ENCODE results near the gene PML. TPM values are rescaled to one million over a fixed set of nuclear protein-coding genes. Genes with fewer than 3 reads are reported as not detected.

PML gene
- total and polyA plus RNA-seq, 9 of the 15 experiments (the other 6 are each of a cell fraction or from before 2014, with no cell fraction given): 5.0 to 50.7 (median 10.1) TPM

DNA sequence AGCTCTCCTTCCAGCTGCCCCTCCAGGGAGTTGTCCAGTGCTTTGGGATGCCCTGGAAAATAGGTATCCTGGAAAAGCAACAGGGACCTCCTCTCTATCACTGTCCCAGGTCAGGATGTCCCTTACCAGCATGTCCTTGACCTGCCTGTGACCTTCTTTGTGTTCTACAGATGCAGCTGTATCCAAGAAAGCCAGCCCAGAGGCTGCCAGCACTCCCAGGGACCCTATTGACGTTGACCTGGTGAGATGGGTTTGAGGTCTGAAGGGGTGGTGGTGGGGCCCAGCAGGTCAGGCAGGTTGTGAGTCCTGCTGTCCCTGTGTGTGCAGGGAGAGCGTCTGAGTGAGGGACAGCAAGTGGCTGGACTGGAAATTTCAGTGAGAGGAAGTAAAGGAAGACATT is 30.2 kb downstream of the PML start:
- BruUV-seq (replicated peaks): no TSS peak
- Histone ChIP-seq H3K27ac (ENCODE audit: extremely low read depth, low read depth, low read length) (no peak overlapping the region), H3K9me1 (ENCODE audit: control insufficient read depth, insufficient read depth, low read length) (no peaks in the 10 kb centered on the region), H3K4me3 (no peak overlapping the region), H3K4me1 (replicated peaks in 1 of 2; ENCODE audit: control insufficient read depth in 2 of 2, insufficient read depth in 2 of 2, low read length in 2 of 2) (no peaks in the 10 kb centered on the region), H2AFZ (ENCODE audit: low read depth, low read length) (no peak overlapping the region), H3K36me3 (ENCODE audit: control insufficient read depth, insufficient read depth, low read length) (peaks cover 66% of the 10 kb centered on the region), H4K20me1 (replicated peaks; ENCODE audit: control insufficient read depth, insufficient read depth, low read length) (no peaks in the 10 kb centered on the region; the same call in 1 of the 2 replicates), H3K4me2 (ENCODE audit: insufficient read depth, low read length) (no peak overlapping the region), H3K9me3 (replicated peaks; ENCODE audit: control insufficient read depth, insufficient read depth, low read depth, low read length) (no peaks in the 10 kb centered on the region), H3K27me3 (ENCODE audit: control insufficient read depth in 2 of 2, insufficient read depth in 2 of 2, low read length in 2 of 2) (no peaks in the 10 kb centered on the region), H3K79me2 (ENCODE audit: control insufficient read depth, insufficient read depth, low read length) (peaks cover 3% of the 10 kb centered on the region; the same call in 1 of the 3 replicates), H3K9ac (ENCODE audit: insufficient read depth in 1 of 2, low read depth in 2 of 2, low read length in 2 of 2) (no peak overlapping the region)
- no peak for ATAC-seq
- no peak for DNase-seq (ENCODE audit: extremely low read depth in 1 of 4, low spot score in 3 of 4)
- in situ Hi-C loops (cut with MboI): no loop called here
- ChIA-PET CTCF (ENCODE audit: low intra/inter-chr PET ratio) (no interaction called here), POLR2A (interaction anchor here (1.1 kb wide), 1 partner anchor 15 kb away, joined by 3 read pairs; no protein-coding TSS in a partner anchor)
- WGBS (ENCODE audit: insufficient coverage, low coverage, missing lambda C conversion rate): 71% methylated on average over 1 of the region's 2 CpGs
- TF ChIP-seq, protein P1, sequence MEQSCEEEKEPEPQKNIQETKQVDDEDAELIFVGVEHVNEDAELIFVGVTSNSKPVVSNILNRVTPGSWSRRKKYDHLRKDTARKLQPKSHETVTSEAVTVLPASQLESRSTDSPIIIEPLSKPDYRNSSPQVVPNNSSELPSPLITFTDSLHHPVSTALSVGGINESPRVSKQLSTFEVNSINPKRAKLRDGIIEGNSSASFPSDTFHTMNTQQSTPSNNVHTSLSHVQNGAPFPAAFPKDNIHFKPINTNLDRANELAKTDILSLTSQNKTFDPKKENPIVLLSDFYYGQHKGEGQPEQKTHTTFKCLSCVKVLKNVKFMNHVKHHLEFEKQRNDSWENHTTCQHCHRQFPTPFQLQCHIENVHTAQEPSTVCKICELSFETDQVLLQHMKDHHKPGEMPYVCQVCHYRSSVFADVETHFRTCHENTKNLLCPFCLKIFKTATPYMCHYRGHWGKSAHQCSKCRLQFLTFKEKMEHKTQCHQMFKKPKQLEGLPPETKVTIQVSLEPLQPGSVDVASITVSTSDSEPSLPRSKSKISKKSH (CRISPR knock-in tag; IDR thresholded peaks at IDR 0.05): no peak
- TF ChIP-seq ZNF668 (CRISPR knock-in tag; IDR thresholded peaks at IDR 0.05) (no peak), CCAR2 (IDR thresholded peaks at IDR 0.05; ENCODE audit: low read depth, low read length) (no peak), ETV6 (IDR thresholded peaks at IDR 0.05; ENCODE audit: borderline replicate concordance in 1 of 2, low read depth in 2 of 2, low read length in 1 of 2) (no peak), ETV6 (CRISPR knock-in tag; IDR thresholded peaks at IDR 0.05; ENCODE audit: borderline replicate concordance) (no peak), RUNX1 (IDR thresholded peaks at IDR 0.05; ENCODE audit: low read depth) (no peak), SLC30A9 (CRISPR knock-in tag; IDR thresholded peaks at IDR 0.05) (no peak), NFXL1 (CRISPR knock-in tag; IDR thresholded peaks at IDR 0.05) (no peak)
- TF ChIP-seq, protein P2, sequence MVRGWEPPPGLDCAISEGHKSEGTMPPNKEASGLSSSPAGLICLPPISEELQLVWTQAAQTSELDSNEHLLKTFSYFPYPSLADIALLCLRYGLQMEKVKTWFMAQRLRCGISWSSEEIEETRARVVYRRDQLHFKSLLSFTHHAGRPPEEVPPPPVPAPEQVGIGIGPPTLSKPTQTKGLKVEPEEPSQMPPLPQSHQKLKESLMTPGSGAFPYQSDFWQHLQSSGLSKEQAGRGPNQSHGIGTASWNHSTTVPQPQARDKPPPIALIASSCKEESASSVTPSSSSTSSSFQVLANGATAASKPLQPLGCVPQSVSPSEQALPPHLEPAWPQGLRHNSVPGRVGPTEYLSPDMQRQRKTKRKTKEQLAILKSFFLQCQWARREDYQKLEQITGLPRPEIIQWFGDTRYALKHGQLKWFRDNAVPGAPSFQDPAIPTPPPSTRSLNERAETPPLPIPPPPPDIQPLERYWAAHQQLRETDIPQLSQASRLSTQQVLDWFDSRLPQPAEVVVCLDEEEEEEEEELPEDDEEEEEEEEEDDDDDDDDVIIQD (CRISPR knock-in tag; IDR thresholded peaks at IDR 0.05): no peak
- TF ChIP-seq, protein P3, sequence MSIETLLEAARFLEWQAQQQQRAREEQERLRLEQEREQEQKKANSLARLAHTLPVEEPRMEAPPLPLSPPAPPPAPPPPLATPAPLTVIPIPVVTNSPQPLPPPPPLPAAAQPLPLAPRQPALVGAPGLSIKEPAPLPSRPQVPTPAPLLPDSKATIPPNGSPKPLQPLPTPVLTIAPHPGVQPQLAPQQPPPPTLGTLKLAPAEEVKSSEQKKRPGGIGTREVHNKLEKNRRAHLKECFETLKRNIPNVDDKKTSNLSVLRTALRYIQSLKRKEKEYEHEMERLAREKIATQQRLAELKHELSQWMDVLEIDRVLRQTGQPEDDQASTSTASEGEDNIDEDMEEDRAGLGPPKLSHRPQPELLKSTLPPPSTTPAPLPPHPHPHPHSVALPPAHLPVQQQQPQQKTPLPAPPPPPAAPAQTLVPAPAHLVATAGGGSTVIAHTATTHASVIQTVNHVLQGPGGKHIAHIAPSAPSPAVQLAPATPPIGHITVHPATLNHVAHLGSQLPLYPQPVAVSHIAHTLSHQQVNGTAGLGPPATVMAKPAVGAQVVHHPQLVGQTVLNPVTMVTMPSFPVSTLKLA (conservative IDR thresholded peaks at IDR 0.05): no peak
- FAIRE-seq: no peak
- intact Hi-C loops (cut with micrococcal nuclease): no loop called here

All from K562 (cell line).